K562 (cell line): Measurements from ENCODE around the gene RYR3. TPM values are rescaled to one million over a fixed set of nuclear protein-coding genes. Genes with fewer than 3 reads are reported as not detected.

Source experiments
- ATAC-seq: fragments of 200-7000 bp; cut with Tn5 transposase; 3 replicates; pipeline ENCODE4 v1.9.1; 2020; ENCODE audit warnings: moderate library complexity
- BruUV-seq: library from RNA; stranded (reverse); fragments of 400-500 nt; replicated peaks from 2 replicates; lab custom pipeline; 2021; lab: Mats Ljungman, UMichigan
- CTCF ChIA-PET: fragments of 300-600 bp; formaldehyde crosslinking; extraction: SDS; loops from one replicate; lab custom pipeline; 2021; ENCODE audit warnings: low intra/inter-chr PET ratio; lab: Yijun Ruan, JAX
- POLR2A ChIA-PET: fragments of 300-600, 350-650 bp; sonication (Branson Sonifier 250); formaldehyde crosslinking; extraction: SDS; loops from one replicate; lab custom pipeline; 2021; ENCODE audit warnings: antibody characterized with exemption, inconsistent platforms; lab: Yijun Ruan, JAX
- DNase-seq, 4 experiments: peaks; one replicate each; pipeline versions ENCODE4 v3.0.0 to v3.0.0-alpha.2; 2011 to 2018; ENCODE audit warnings: low spot score in 3 of 4, mixed read lengths in 3 of 4; ENCODE audit errors: extremely low read depth in 1 of 4
- FAIRE-seq: peaks from 2 replicates; lab custom pipeline; 2011; peaks lifted over from hg19 to GRCh38; lab: Jason Lieb, UNC
- H2AFZ ChIP-seq: 2 replicates; pipeline ENCODE4 v1.6.0; 2011; ENCODE audit warnings: low read depth, low read length, control low read depth, inconsistent platforms
- H3K27ac ChIP-seq: fragments of 200-600 bp; 3 replicates; pipeline ENCODE4 v1.8.0; 2011; ENCODE audit warnings: low read depth, mild to moderate bottlenecking, control low read depth, inconsistent platforms, low read length, moderate library complexity, mixed read lengths; ENCODE audit errors: extremely low read depth
- H3K27me3 ChIP-seq, 2 experiments: fragments of 300-600 bp in 1 of 2; 2 replicates in 1 of 2; 3 replicates in 1 of 2; pipeline versions ENCODE4 v1.6.0 to v1.8.0; 2011; ENCODE audit warnings: inconsistent platforms in 2 of 2, low read length in 2 of 2, mild to moderate bottlenecking in 1 of 2, mixed read lengths in 1 of 2, moderate library complexity in 1 of 2; ENCODE audit not compliant: control insufficient read depth in 2 of 2, insufficient read depth in 2 of 2
- H3K36me3 ChIP-seq: fragments of 300-600 bp; 3 replicates; pipeline ENCODE4 v1.8.0; 2011; ENCODE audit warnings: mild to moderate bottlenecking, low read length, inconsistent platforms; ENCODE audit not compliant: control insufficient read depth, insufficient read depth
- H3K4me1 ChIP-seq, 2 experiments: fragments of 200-600 bp in 1 of 2; replicated peaks in 1 of 2; 2 replicates in 1 of 2; 3 replicates in 1 of 2; pipeline versions ENCODE4 v1.5.1 to v1.8.0; 2011; ENCODE audit warnings: inconsistent platforms in 2 of 2, low read length in 2 of 2, mild to moderate bottlenecking in 1 of 2, mixed read lengths in 1 of 2, moderate library complexity in 1 of 2; ENCODE audit not compliant: control insufficient read depth in 2 of 2, insufficient read depth in 2 of 2
- H3K4me2 ChIP-seq: 2 replicates; pipeline ENCODE4 v1.6.1; 2011; ENCODE audit warnings: low read length, control low read depth, inconsistent platforms, mixed read lengths; ENCODE audit not compliant: insufficient read depth
- H3K4me3 ChIP-seq: fragments of 200-600 bp; sonication (generic), shearing (Covaris generic); 2 replicates; pipeline ENCODE4 v1.5.1; 2016; ENCODE audit warnings: control low read depth, inconsistent platforms
- H3K79me2 ChIP-seq: fragments of 200-600 bp; 3 replicates; pipeline ENCODE4 v1.8.0; 2011; ENCODE audit warnings: low read length, inconsistent platforms; ENCODE audit not compliant: control insufficient read depth, insufficient read depth
- H3K9ac ChIP-seq, 2 experiments: 2 replicates each; pipeline versions ENCODE4 v1.6.0 to v1.6.1; 2011; ENCODE audit warnings: low read depth in 2 of 2, low read length in 2 of 2, control low read depth in 1 of 2, inconsistent platforms in 1 of 2, mild to moderate bottlenecking in 1 of 2, mixed read lengths in 1 of 2; ENCODE audit not compliant: insufficient read depth in 1 of 2
- H3K9me1 ChIP-seq: one replicate; pipeline ENCODE4 v1.6.0; 2011; ENCODE audit warnings: inconsistent platforms, mild to moderate bottlenecking, low read length, moderate library complexity; ENCODE audit not compliant: control insufficient read depth, insufficient read depth
- H3K9me3 ChIP-seq: replicated peaks from 2 replicates; pipeline ENCODE4 v1.5.1; 2011; ENCODE audit warnings: low read depth, low read length, inconsistent platforms; ENCODE audit not compliant: control insufficient read depth, insufficient read depth
- H4K20me1 ChIP-seq: replicated peaks from 2 replicates; pipeline ENCODE4 v1.6.1; 2011; ENCODE audit warnings: low read length, inconsistent platforms, mixed read lengths; ENCODE audit not compliant: control insufficient read depth, insufficient read depth
- ARID1B ChIP-seq: fragments of 450-650 bp; IDR thresholded peaks from 2 replicates; pipeline ENCODE4 v1.6.1; 2016; ENCODE audit warnings: antibody characterized with exemption, mild to moderate bottlenecking, inconsistent platforms
- ETS2 ChIP-seq: IDR thresholded peaks from 2 replicates; pipeline ENCODE4 v1.6.1; 2016; ENCODE audit warnings: borderline replicate concordance, missing genetic modification characterization, mild to moderate bottlenecking, moderate library complexity, missing compliant biosample characterization; ENCODE audit not compliant: poor library complexity, severe bottlenecking
- JUN ChIP-seq, 2 experiments: sonication (generic) in 1 of 2; formaldehyde crosslinking in 1 of 2; IDR thresholded peaks; 2 replicates each; pipeline versions ENCODE4 v1.6.1 to v1.8.0; 2012 to 2022; ENCODE audit warnings: borderline replicate concordance in 2 of 2, mild to moderate bottlenecking in 2 of 2, improper control_type of control experiment in 1 of 2, low read depth in 1 of 2, low read length in 1 of 2, missing genetic modification reagents in 1 of 2
- LCOR ChIP-seq: sonication (generic); formaldehyde crosslinking; IDR thresholded peaks from 2 replicates; pipeline ENCODE4 v1.8.0; 2022; ENCODE audit warnings: mild to moderate bottlenecking, missing genetic modification reagents
- NR4A1 ChIP-seq, 2 experiments: fragments of 250-450 bp in 1 of 2; fragments of 450-650 bp in 1 of 2; sonication (Bioruptor Pico) in 1 of 2; IDR thresholded peaks; 2 replicates each; pipeline versions ENCODE4 v1.4.0 to v1.6.1; 2016 to 2020; ENCODE audit warnings: mild to moderate bottlenecking in 2 of 2, missing compliant biosample characterization in 1 of 2, missing genetic modification characterization in 1 of 2, moderate library complexity in 1 of 2
- POLR2AphosphoS2 ChIP-seq: IDR thresholded peaks from 2 replicates; pipeline ENCODE4 v1.6.1; 2012; ENCODE audit warnings: low read length, improper control_type of control experiment
- POLR2H ChIP-seq: IDR thresholded peaks from 2 replicates; pipeline ENCODE4 v1.6.1; 2016; ENCODE audit warnings: missing genetic modification characterization, low read depth, mild to moderate bottlenecking, control low read depth, missing compliant biosample characterization, moderate library complexity
- RUNX1 ChIP-seq: sonication (generic); IDR thresholded peaks from 2 replicates; pipeline ENCODE4 v1.6.1; 2016; ENCODE audit warnings: antibody characterized with exemption, low read depth
- SAFB2 ChIP-seq: fragments of 200-400 bp; formaldehyde crosslinking; IDR thresholded peaks from 2 replicates; pipeline ENCODE4 v1.6.1; 2018; ENCODE audit warnings: borderline replicate concordance, low read length, low read depth, moderate library complexity; ENCODE audit not compliant: severe bottlenecking
- ZBTB40 ChIP-seq, 2 experiments: fragments of 450-650 bp in 1 of 2; sonication (generic) in 1 of 2; formaldehyde crosslinking in 1 of 2; IDR thresholded peaks; 2 replicates each; pipeline versions ENCODE4 v1.7.1 to v1.9.0; 2016 to 2022; ENCODE audit warnings: inconsistent platforms in 1 of 2, mild to moderate bottlenecking in 1 of 2, missing genetic modification reagents in 1 of 2
- ZNF778 ChIP-seq: fragments of 450-650 bp; formaldehyde crosslinking; IDR thresholded peaks from 2 replicates; pipeline ENCODE4 v1.4.0; 2020; ENCODE audit warnings: mild to moderate bottlenecking, moderate library complexity
- WGBS: fragments of 100-300 bp; shearing (Covaris generic); methylation state at CpG from one replicate; pipeline ENCODE4 v1.1.6; 2016; ENCODE audit warnings: low coverage, mixed read lengths; ENCODE audit not compliant: insufficient coverage; ENCODE audit errors: missing lambda C conversion rate; 5-methylcytosine and 5-hydroxymethylcytosine counted together
- in situ Hi-C: fragments of 300-500 bp; cut with MboI; formaldehyde crosslinking; loops from 4 replicates; pipeline ENCODE4 v1.15.0; 2018; ENCODE audit warnings: inconsistent platforms, mixed read lengths
- intact Hi-C: fragments of 100-400 bp; cut with micrococcal nuclease; formaldehyde crosslinking; loops from 2 replicates; pipeline ENCODE4 v1.14.2; 2022
- polyA plus RNA-seq, 8 experiments: library from polyadenylated mRNA; depleted of rRNA in 4 of 8; stranded (reverse) in 5 of 8; unstranded in 3 of 8; fragments of >200 nt; fragmentation: Nextera tagmentation in 2 of 8; fragmentation: Illumina TruSeq in 1 of 8; extraction: Ambion mirVana in 2 of 8; extraction: Trizol in 1 of 8; gene quantifications; 2 replicates each; pipeline versions ENCODE4 v1.2.1 to v1.2.3, GENCODE V29; 2011 to 2014; ENCODE audit warnings: inconsistent platforms in 1 of 8, missing spikeins in 1 of 8
- total RNA-seq, 7 experiments: library from RNA; depleted of rRNA in 6 of 7; stranded (reverse); fragments of >200 nt in 6 of 7; fragmentation: Illumina TruSeq in 2 of 7; extraction: Trizol in 2 of 7; gene quantifications; 2 replicates each; pipeline versions ENCODE4 v1.2.1 to v1.2.3, GENCODE V29; 2011 to 2021; ENCODE audit warnings: low replicate concordance in 1 of 7

RYR3 gene
- total and polyA plus RNA-seq, 9 of the 15 experiments (the other 6 are each of a cell fraction or from before 2014, with no cell fraction given) = 0.04 TPM; not detected in 8

DNA sequence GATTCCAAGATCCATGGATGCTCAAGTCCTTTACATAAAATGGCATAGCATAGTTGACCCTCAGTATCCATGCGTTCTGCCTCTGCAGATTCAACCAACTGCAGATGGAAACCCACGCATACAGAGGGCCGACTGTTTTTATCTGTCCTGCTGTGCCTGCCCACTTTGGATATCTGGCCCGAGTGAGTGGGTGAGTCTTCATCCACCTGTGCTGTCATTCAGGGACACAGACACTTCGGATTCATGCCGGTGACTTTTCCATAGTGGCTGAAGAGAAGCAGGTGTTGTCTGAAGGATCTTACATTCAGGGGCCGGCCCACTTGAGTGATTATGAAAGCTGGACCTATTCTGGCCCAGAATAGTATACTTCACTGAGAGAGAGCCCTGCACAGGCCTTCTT lies 85.1 kb downstream of the RYR3 start:
- H3K9me3 ChIP-seq = no peaks in the 10 kb centered on the region
- CTCF ChIA-PET = no interaction called here
- no peaks in the 10 kb centered on the region for H3K4me1 ChIP-seq
- intact Hi-C loops (no loop called here), in situ Hi-C loops (no loop called here)
- ATAC-seq (no peak), FAIRE-seq (no peak), DNase-seq (no peak)
- H3K9me1 ChIP-seq = no peaks in the 10 kb centered on the region
- WGBS = 1% methylated on average over 7 of the region's 7 CpGs
- no peak overlapping the region for H3K4me3 ChIP-seq
- no peak overlapping the region for H2AFZ ChIP-seq
- no peak overlapping the region for H3K9ac ChIP-seq
- no peak overlapping the region for H3K4me2 ChIP-seq
- H3K36me3 ChIP-seq = no peaks in the 10 kb centered on the region
- H4K20me1 ChIP-seq = no peaks in the 10 kb centered on the region
- no TSS peak for BruUV-seq
- no peak overlapping the region for H3K27ac ChIP-seq
- no peak for TF ChIP-seq RUNX1
- TF ChIP-seq ETS2 (tag) = no peak
- TF ChIP-seq POLR2AphosphoS2 = no peak
- no peak for TF ChIP-seq ZBTB40 (IDR thresholded peaks at IDR 0.05)
- no peak for TF ChIP-seq ZBTB40 (CRISPR knock-in tag; IDR thresholded peaks at IDR 0.05)
- TF ChIP-seq POLR2H (tag) = no peak
- TF ChIP-seq ARID1B = no peak
- no peak for TF ChIP-seq SAFB2
- TF ChIP-seq ZNF778 (CRISPR knock-in tag) = no peak
- no peak for TF ChIP-seq JUN (IDR thresholded peaks at IDR 0.05; ENCODE audit: borderline replicate concordance, low read depth, low read length)
- no peak for TF ChIP-seq JUN (CRISPR knock-in tag; IDR thresholded peaks at IDR 0.05; ENCODE audit: borderline replicate concordance)
- TF ChIP-seq NR4A1 (CRISPR knock-in tag; IDR thresholded peaks at IDR 0.05) = no peak
- no peak for TF ChIP-seq NR4A1 (tag; IDR thresholded peaks at IDR 0.05)
- TF ChIP-seq LCOR (CRISPR knock-in tag) = no peak
- POLR2A ChIA-PET = no interaction called here
- H3K79me2 ChIP-seq = no peaks in the 10 kb centered on the region
- peaks cover 0 to 3% of the 10 kb centered on the region in 2 experiments; a peak in 4 of 5 replicates for H3K27me3 ChIP-seq
